ENCODE results near the gene MBP.

MBP gene

DNA sequence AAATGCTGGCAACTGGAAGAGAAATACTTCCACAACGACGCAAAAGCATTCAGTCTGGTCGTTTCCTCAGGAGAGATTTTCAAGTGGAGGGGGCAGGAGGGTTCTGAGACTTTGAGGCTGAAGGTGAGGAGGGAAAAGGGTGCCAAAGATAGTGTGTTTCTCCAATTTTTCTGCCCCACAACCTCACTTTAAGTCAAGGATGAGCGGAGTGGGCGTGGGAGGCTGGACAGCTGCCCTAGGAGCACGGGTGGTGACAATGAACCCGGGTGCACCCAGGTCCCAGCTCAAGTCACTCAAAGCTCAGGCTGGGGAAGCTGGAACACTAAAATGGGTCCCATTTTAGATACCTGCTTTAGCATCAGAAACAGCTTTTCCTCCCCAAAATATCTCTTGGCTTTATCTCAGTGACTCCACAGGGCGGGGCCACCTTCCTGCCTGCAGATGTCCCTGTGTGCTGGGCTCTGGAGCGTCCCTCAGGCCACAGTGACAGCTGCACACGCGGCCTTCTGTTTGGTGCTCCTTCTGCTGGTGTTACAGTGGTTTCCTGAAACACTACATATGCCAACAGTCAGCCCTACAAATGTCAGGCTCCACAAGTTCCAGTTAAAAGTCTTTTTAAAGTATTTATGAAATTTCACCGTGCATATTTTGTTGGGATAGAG is 1.4 kb upstream of the MBP start:
- no peak for DNase-seq (ENCODE audit: low spot score)
- TF ChIP-seq, protein P1, sequence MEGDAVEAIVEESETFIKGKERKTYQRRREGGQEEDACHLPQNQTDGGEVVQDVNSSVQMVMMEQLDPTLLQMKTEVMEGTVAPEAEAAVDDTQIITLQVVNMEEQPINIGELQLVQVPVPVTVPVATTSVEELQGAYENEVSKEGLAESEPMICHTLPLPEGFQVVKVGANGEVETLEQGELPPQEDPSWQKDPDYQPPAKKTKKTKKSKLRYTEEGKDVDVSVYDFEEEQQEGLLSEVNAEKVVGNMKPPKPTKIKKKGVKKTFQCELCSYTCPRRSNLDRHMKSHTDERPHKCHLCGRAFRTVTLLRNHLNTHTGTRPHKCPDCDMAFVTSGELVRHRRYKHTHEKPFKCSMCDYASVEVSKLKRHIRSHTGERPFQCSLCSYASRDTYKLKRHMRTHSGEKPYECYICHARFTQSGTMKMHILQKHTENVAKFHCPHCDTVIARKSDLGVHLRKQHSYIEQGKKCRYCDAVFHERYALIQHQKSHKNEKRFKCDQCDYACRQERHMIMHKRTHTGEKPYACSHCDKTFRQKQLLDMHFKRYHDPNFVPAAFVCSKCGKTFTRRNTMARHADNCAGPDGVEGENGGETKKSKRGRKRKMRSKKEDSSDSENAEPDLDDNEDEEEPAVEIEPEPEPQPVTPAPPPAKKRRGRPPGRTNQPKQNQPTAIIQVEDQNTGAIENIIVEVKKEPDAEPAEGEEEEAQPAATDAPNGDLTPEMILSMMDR (IDR thresholded peaks at IDR 0.05; ENCODE audit: extremely low read depth, missing control alignments), result peak; percentile 10

DNA sequence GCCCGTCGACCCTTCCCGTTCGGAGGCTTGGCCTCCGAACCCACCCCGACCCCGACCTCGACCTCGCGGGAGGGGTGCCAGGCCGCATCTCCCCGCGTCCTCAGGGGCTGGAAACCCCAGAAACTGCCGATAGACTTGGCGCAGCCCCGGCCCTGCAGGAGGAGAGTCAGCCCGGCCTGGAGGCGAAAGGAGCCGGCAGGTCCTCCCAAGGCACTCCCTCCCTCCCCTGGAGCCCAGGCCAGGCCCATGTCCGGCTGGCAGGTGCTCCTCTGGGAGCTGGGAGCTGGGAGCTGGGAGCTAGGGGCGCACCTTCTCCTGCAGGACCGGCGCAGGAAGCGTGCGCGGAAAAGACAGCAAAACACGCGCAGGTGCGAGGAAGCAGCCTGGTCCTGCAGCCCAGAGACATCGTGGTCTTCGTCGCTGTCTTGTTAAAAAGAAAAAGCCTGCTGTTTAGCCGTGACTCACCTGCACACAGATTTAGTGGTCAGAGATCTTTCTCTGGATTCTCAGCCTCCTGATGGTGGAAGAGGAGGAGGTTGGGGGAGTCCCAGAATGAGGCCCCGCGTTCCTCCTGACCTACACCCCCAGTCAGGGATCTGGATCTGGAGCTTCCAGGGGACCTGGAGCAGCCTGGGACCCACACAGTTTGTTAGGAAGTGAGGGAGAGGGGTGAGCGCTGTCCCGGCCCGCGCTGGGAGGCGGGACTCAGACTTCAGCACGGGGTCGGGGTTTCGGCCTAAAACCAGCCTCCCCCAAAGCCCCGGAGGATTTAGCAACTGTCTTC is 660 bp upstream of the MBP start:
- TF ChIP-seq, protein P1 (IDR thresholded peaks at IDR 0.05; ENCODE audit: extremely low read depth, missing control alignments), result no peak
- DNase-seq (ENCODE audit: low spot score), result no peak

DNA sequence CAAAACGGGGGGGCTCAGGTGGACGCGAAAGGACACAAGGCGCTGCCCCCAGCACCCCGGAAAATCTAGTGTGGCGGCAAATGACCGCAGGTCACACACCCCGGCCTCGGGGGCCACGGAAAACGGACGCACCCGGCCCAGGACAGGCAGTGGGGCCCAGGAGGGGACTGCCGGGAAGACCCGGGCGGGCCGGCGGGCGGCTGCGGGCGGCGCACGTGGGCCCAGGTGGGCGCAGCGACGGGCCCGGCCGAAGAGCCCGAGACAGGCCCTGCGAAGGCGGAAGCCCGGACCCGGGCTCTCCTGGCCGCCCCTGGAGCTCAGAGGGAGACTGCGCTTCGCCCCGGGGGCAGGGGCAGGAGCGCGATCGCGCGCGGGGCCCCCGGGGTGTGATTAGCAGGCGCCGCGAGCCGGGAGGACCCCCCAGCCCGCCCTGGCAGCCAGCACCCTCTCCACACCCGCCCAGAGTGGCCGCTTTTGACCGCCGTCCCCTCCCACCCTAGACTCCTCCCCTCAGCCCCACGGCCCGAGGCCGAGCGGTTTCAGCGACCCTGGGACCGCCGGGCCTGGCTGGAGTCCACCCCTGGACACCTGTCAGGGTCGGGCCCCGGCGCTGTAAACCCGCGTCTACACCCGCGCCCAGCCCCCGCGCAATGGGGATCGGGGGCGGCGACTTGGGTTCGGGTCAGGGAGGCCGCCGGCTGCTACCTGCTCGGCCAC is 773 bp downstream of the MBP start:
- TF ChIP-seq, protein P1 (IDR thresholded peaks at IDR 0.05; ENCODE audit: extremely low read depth, missing control alignments), result no peak
- peak; percentile 85 for DNase-seq (ENCODE audit: low spot score)

DNA sequence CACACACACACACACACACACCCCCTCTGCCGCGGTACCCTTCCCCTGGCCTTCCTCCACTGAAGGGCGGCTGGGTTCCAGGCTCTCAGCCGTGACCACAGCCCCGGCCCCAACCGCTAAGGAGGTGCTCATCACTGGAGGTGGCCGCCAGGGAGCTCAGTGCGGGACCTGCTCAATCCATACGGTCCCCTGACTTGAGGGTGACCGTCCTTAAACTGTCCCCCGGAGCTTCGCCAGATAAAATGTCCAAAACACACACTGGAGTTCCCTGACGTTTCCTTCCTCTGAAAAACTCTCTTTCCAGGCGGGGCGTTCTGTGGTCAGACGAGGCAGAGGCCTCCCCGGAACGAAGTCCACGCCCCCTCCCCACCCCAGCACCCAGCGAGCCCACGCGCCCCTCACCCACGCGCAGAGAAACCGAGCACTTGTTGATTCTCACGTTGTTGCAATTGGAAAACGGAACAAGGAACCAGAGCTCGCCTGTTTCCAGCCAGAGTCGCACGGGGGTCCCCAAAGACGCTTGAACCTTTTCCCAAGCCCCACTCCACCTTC is 1.4 kb downstream of the MBP start:
- TF ChIP-seq, protein P1 (IDR thresholded peaks at IDR 0.05; ENCODE audit: extremely low read depth, missing control alignments), result peak; percentile 0
- peak; percentile 57 for DNase-seq (ENCODE audit: low spot score)

DNA sequence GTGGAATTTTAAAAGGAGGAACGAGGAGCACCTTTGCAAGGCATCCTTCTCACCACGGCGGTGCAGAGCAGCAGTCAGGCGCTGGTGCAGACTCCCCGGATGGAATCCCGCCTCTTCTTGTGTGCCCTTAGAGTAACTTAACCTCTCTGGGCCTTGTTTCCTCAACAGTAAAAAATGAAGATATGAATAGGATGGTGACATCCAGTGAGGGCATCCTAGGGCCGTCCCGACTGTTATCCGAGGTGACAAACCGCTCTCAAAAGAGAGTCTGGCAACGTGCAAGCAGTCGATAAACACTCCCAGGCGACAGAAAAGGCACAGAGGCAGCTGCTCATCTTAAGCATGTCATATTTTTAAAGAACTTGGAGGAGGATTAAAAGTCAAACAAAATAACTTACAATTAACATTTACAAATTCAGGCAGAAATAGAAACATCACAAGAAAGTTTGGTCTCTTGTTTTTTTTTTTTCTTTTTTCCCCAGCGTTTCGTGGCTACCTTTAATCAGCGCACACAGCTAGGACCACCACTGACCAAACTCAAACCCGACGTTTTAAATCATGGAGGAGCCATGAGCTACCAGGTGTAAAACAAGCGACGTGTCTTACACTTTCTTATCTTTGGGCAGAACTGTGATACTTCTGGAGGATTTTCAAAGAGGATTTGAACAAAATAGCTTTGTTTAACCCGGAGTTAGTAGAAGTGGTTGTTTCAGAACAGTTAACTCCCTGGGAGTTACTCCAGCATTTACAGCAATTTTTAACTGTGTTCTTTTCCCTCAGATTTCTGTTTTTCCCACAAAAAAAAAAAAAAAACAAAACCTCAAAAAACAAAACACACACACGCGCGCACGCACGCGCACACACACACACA is 2.1 kb downstream of the MBP start:
- no peak for DNase-seq (ENCODE audit: low spot score)
- TF ChIP-seq, protein P1 (IDR thresholded peaks at IDR 0.05; ENCODE audit: extremely low read depth, missing control alignments), result no peak

DNA sequence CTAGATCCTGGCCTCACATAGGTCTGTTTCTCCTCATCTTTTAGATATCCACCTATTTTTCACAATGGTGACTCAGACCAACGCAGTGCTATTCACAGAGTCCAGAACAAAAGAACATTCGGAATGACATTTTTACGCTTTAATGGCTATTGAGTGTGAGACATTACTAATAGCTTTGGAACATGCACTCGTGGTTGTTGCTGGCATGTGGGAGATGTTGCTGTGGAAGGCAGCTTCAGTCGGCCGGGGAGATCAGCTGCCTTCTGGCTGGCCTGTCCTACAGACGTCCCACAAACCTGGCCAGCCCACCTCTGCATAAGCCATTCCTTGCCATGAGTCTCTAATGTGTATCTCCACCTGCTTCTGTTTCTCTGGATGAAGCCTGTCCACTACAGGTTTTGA is 3.4 kb downstream of the MBP start:
- no peak for DNase-seq (ENCODE audit: low spot score)
- TF ChIP-seq, protein P1 (IDR thresholded peaks at IDR 0.05; ENCODE audit: extremely low read depth, missing control alignments), result no peak

All from GM20000 (cell line).